Mesenchymal stem cell (in vitro differentiated cells and primary cell): ENCODE results near the gene JADE3.

Experiments used
- DNase-seq: peaks from one replicate; pipeline ENCODE4 v3.0.0-alpha.2; 2013
- H2AFZ ChIP-seq: one replicate; pipeline ENCODE4 v1.6.1; 2013; ENCODE audit warnings: low read depth, mild to moderate bottlenecking, control low read depth, inconsistent platforms, low read length, moderate library complexity
- H2AK5ac ChIP-seq: 2 replicates; pipeline ENCODE4 v1.6.1; 2013; ENCODE audit warnings: low read length, moderate library complexity, mild to moderate bottlenecking, inconsistent platforms; ENCODE audit not compliant: severe bottlenecking
- H2BK120ac ChIP-seq: one replicate; pipeline ENCODE4 v1.6.1; 2013; ENCODE audit warnings: low read depth, mild to moderate bottlenecking, inconsistent platforms, low read length, moderate library complexity
- H2BK12ac ChIP-seq, 2 experiments: one replicate each; pipeline ENCODE4 v1.6.1; 2013; ENCODE audit warnings: inconsistent platforms in 2 of 2, low read length in 2 of 2, mild to moderate bottlenecking in 2 of 2, moderate library complexity in 2 of 2, control low read depth in 1 of 2
- H2BK15ac ChIP-seq: one replicate; pipeline ENCODE4 v1.6.1; 2013; ENCODE audit warnings: mild to moderate bottlenecking, low read depth, inconsistent platforms; ENCODE audit not compliant: poor library complexity, severe bottlenecking
- H2BK5ac ChIP-seq: 2 replicates; pipeline ENCODE4 v1.6.1; 2013; ENCODE audit warnings: low read depth, mild to moderate bottlenecking, low read length, control low read depth, inconsistent platforms; ENCODE audit not compliant: poor library complexity, severe bottlenecking
- H3K14ac ChIP-seq, 2 experiments: one replicate each; pipeline ENCODE4 v1.6.1; 2013; ENCODE audit warnings: inconsistent platforms in 2 of 2, low read length in 2 of 2, control low read depth in 1 of 2, mild to moderate bottlenecking in 1 of 2, moderate library complexity in 1 of 2
- H3K18ac ChIP-seq, 2 experiments: one replicate each; pipeline ENCODE4 v1.6.1; 2013; ENCODE audit warnings: inconsistent platforms in 2 of 2, low read length in 2 of 2, control low read depth in 1 of 2, low read depth in 1 of 2, mild to moderate bottlenecking in 1 of 2
- H3K23ac ChIP-seq, 2 experiments: one replicate each; pipeline ENCODE4 v1.6.1; 2013; ENCODE audit warnings: inconsistent platforms in 2 of 2, low read length in 2 of 2, mild to moderate bottlenecking in 2 of 2, moderate library complexity in 2 of 2, control low read depth in 1 of 2
- H3K27ac ChIP-seq: 2 replicates; pipeline ENCODE4 v1.5.1; 2013; ENCODE audit warnings: mild to moderate bottlenecking, moderate library complexity, low read length, control low read depth, inconsistent platforms; ENCODE audit not compliant: poor library complexity, severe bottlenecking
- H3K27me3 ChIP-seq, 2 experiments: 2 replicates each; pipeline versions ENCODE4 v1.6.1 to v1.7.0; 2013; ENCODE audit warnings: low read length in 2 of 2, mild to moderate bottlenecking in 2 of 2, moderate library complexity in 2 of 2, control low read depth in 1 of 2, inconsistent platforms in 1 of 2; ENCODE audit not compliant: control insufficient read depth in 1 of 2, insufficient read depth in 1 of 2
- H3K36me3 ChIP-seq, 2 experiments: 2 replicates each; pipeline versions ENCODE4 v1.6.1 to v1.7.0; 2013; ENCODE audit warnings: low read length in 2 of 2, control low read depth in 1 of 2, inconsistent platforms in 1 of 2, low read depth in 1 of 2, mild to moderate bottlenecking in 1 of 2; ENCODE audit not compliant: insufficient read depth in 2 of 2, control insufficient read depth in 1 of 2
- H3K4ac ChIP-seq, 2 experiments: one replicate each; pipeline ENCODE4 v1.6.1; 2013; ENCODE audit warnings: inconsistent platforms in 2 of 2, low read length in 2 of 2, mild to moderate bottlenecking in 2 of 2, moderate library complexity in 2 of 2, control low read depth in 1 of 2, low read depth in 1 of 2
- H3K4me1 ChIP-seq: 2 replicates; pipeline ENCODE4 v1.6.1; 2013; ENCODE audit warnings: low read depth, low read length, control low read depth; ENCODE audit not compliant: control insufficient read depth, insufficient read depth
- H3K4me2 ChIP-seq: 2 replicates; pipeline ENCODE4 v1.6.1; 2013; ENCODE audit warnings: low read length, mild to moderate bottlenecking, inconsistent platforms; ENCODE audit not compliant: poor library complexity, severe bottlenecking
- H3K4me3 ChIP-seq, 2 experiments: 2 replicates each; pipeline versions ENCODE4 v1.5.1 to v1.7.0; 2013; ENCODE audit warnings: low read length in 2 of 2, mild to moderate bottlenecking in 2 of 2, control low read depth in 1 of 2, low read depth in 1 of 2; ENCODE audit not compliant: insufficient read depth in 1 of 2
- H3K79me1 ChIP-seq: replicated peaks from 2 replicates; pipeline ENCODE4 v1.6.1; 2013; ENCODE audit warnings: mild to moderate bottlenecking, control low read depth, low read length, inconsistent platforms; ENCODE audit not compliant: poor library complexity, severe bottlenecking
- H3K9ac ChIP-seq: 2 replicates; pipeline ENCODE4 v1.7.0; 2013; ENCODE audit warnings: mild to moderate bottlenecking, low read length, moderate library complexity
- H3K9me3 ChIP-seq: 2 replicates; pipeline ENCODE4 v1.7.0; 2013; ENCODE audit warnings: mild to moderate bottlenecking, low read length; ENCODE audit not compliant: control insufficient read depth
- H4K8ac ChIP-seq: one replicate; pipeline ENCODE4 v1.6.1; 2013; ENCODE audit warnings: inconsistent platforms, mild to moderate bottlenecking, low read length, moderate library complexity
- H4K91ac ChIP-seq: one replicate; pipeline ENCODE4 v1.6.1; 2013; ENCODE audit warnings: mild to moderate bottlenecking, low read length, inconsistent platforms
- WGBS: methylation state at CpG from one replicate; pipeline ENCODE4 v1.1.7; 2013; ENCODE audit warnings: mixed read lengths; 5-methylcytosine and 5-hydroxymethylcytosine counted together

The JADE3 gene

DNA sequence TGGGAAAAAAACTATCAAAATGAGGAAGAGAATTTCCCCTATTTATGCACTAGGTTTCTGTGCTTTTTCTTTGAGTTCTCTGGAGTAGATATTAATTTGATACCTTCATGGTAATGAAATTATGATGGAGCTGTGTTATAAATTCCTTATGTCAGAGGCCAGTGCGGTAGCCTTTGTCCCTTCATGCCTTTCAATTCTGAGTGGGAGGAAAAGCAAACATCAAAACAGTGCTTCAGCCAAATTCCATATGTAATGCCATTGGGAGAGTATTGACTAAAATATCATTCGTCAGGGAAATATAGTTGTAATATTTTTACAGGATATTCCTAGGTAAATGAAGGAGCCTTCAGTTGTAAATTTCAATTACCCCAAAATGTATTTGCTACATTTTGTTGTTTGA lies 148.5 kb downstream of the JADE3 start:
- H3K27ac ChIP-seq, result no peak overlapping the region
- H2BK15ac ChIP-seq, result no peak overlapping the region
- H2BK120ac ChIP-seq, result no peak overlapping the region
- no peak overlapping the region for H3K4ac ChIP-seq
- H2BK12ac ChIP-seq, result no peak overlapping the region
- H3K14ac ChIP-seq, result no peak overlapping the region
- peaks cover 1% of the 10 kb centered on the region for H3K79me1 ChIP-seq
- H3K23ac ChIP-seq, result no peak overlapping the region
- H3K36me3 ChIP-seq, result peaks cover 0 to 10% of the 10 kb centered on the region in 2 experiments
- peaks cover 0 to 35% of the 10 kb centered on the region in 2 experiments for H3K27me3 ChIP-seq
- H3K9me3 ChIP-seq, result no peaks in the 10 kb centered on the region
- H2BK5ac ChIP-seq, result no peak overlapping the region
- H3K4me2 ChIP-seq, result no peak overlapping the region
- H2AFZ ChIP-seq, result no peak overlapping the region
- DNase-seq, result no peak
- no peak overlapping the region for H3K4me3 ChIP-seq
- H3K18ac ChIP-seq, result no peak overlapping the region
- H3K9ac ChIP-seq, result no peak overlapping the region
- H4K8ac ChIP-seq, result no peak overlapping the region
- H4K91ac ChIP-seq, result no peak overlapping the region
- WGBS, result 100% methylated on average over 1 of the region's 2 CpGs
- H3K4me1 ChIP-seq, result no peaks in the 10 kb centered on the region
- no peak overlapping the region for H2AK5ac ChIP-seq

DNA sequence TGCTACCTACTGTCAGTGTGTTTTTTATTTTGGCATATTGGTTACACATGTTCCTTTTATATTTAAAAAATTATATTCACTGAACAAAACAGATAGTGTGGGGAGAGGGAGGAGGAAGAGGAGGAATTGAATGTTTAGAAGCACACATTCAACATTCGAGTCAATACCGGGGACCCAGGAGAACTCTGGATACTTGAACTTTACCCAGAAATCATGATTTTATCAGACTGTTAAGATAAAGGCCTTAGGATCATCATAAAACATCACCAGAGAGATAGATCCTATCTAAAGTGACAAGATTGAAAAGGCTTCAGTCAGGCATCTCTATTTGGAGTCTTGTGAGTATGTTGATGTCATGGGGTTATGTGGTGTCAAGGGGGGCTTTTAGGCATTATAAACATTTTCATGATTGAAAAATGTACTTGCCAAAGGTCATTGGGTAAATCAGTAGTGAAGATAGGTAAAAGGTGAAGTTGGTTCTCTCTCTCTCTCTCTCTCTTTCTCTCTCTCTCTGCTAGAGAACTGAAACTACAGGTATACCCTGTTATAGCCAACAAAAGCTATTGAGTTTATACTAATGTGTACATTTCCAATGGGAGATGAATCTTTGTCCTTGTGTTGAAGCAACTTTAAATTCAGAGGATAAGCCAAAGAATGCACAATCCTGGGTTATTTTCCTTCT lies 149.2 kb downstream of the JADE3 start:
- Histone ChIP-seq H3K4me2 (no peak overlapping the region), H3K27ac (no peak overlapping the region), H3K18ac (no peak overlapping the region), H2BK5ac (no peak overlapping the region), H3K23ac (no peak overlapping the region), H2BK12ac (no peak overlapping the region), H4K91ac (no peak overlapping the region), H3K27me3 (peaks cover 0 to 32% of the 10 kb centered on the region in 2 experiments), H2BK15ac (no peak overlapping the region), H2AFZ (no peak overlapping the region), H3K79me1 (peaks cover 1% of the 10 kb centered on the region), H3K4me3 (no peak overlapping the region), H3K9ac (no peak overlapping the region), H3K36me3 (peaks cover 0 to 10% of the 10 kb centered on the region in 2 experiments), H3K14ac (no peak overlapping the region), H3K9me3 (no peaks in the 10 kb centered on the region), H3K4ac (no peak overlapping the region), H3K4me1 (no peaks in the 10 kb centered on the region), H2BK120ac (no peak overlapping the region), H4K8ac (no peak overlapping the region), H2AK5ac (no peak overlapping the region)
- WGBS, result no CpG with 5 or more reads among the region's 2 CpGs
- DNase-seq, result no peak

DNA sequence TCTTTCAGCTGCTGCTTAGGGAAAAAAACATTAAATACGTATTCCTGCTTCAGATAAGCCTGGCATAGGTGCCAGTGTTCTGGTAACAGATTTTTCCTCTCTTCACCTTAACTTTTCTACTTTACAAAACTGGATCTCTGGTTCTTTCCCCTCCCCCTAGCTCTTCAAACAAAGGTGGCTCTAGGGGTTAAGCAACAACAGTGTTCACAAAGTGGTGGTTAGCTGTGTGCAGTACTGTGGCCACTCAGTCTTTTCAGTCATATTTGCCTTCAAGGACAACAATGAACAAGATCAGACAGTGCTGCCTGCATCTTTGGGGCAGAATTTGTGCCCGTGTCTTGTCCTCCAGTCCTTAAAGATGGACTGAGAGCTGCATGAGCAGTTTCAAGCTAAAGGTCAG lies 151.0 kb downstream of the JADE3 start:
- Histone ChIP-seq H2BK120ac (no peak overlapping the region), H3K4me2 (no peak overlapping the region), H4K8ac (no peak overlapping the region), H3K27me3 (peaks cover 0 to 33% of the 10 kb centered on the region in 2 experiments), H3K23ac (no peak overlapping the region), H3K4me3 (no peak overlapping the region), H2BK15ac (no peak overlapping the region), H3K36me3 (peaks cover 0 to 4% of the 10 kb centered on the region in 2 experiments), H2BK12ac (no peak overlapping the region), H3K9me3 (no peaks in the 10 kb centered on the region), H3K9ac (no peak overlapping the region), H2AFZ (no peak overlapping the region), H3K79me1 (no peaks in the 10 kb centered on the region), H2BK5ac (no peak overlapping the region), H3K4me1 (no peaks in the 10 kb centered on the region), H3K14ac (no peak overlapping the region), H4K91ac (no peak overlapping the region), H3K27ac (no peak overlapping the region), H3K18ac (no peak overlapping the region), H3K4ac (no peak overlapping the region), H2AK5ac (no peak overlapping the region)
- 96% methylated on average over 2 of the region's 2 CpGs for WGBS
- no peak for DNase-seq

DNA sequence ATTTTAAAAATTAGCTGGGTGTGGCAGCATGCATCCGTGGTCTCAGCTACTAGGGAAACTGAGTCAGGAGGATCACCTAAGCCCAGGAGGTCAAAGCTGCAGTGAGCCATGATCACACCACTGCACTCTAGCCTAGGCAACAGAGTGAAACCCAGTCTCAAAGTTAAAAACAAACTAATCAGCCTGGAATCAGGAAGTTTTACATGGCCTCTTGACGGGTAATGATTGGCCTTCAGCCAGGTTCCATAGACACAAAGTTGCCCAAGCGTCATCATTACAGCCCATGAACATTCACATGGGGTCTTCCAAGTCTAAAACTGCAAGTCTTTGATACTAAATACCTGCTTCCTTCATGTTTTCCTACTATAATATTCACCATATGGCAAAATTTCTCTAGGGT lies 156.0 kb downstream of the JADE3 start:
- 100% methylated on average over 3 of the region's 3 CpGs for whole genome bisulfite sequencing
- Histone ChIP-seq H3K27ac (no peak overlapping the region), H3K18ac (no peak overlapping the region), H4K8ac (no peak overlapping the region), H3K23ac (no peak overlapping the region), H2BK12ac (no peak overlapping the region), H3K4me1 (no peaks in the 10 kb centered on the region), H2AFZ (no peak overlapping the region), H3K4ac (no peak overlapping the region), H4K91ac (no peak overlapping the region), H3K4me2 (no peak overlapping the region), H3K14ac (no peak overlapping the region), H2BK120ac (no peak overlapping the region), H3K36me3 (no peaks in the 10 kb centered on the region), H2BK5ac (no peak overlapping the region), H3K9me3 (no peaks in the 10 kb centered on the region), H3K4me3 (no peak overlapping the region), H3K79me1 (no peaks in the 10 kb centered on the region), H2BK15ac (no peak overlapping the region), H3K27me3 (peaks cover 0 to 17% of the 10 kb centered on the region in 2 experiments), H3K9ac (no peak overlapping the region), H2AK5ac (no peak overlapping the region)
- no peak for DNase-seq
